ENCODE data around the gene EPB41L4A. TPM values are rescaled to one million over a fixed set of nuclear protein-coding genes. Genes with fewer than 3 reads are reported as not detected.

The EPB41L4A gene
- total and polyA plus RNA-seq, 2 donors (not counting 3 experiments of a cell fraction or from before 2014, with no cell fraction given), result 6.0 to 17.9 TPM

- POLR2A ChIA-PET, result no interaction called here
- peaks cover 29% of the 10 kb centered on the region for H3K4me1 ChIP-seq (ENCODE audit: control insufficient read depth, extremely low read depth, insufficient read depth, low read length)
- BruUV-seq (replicated peaks), result no TSS peak
- intact Hi-C loops (cut with micrococcal nuclease) (loop anchor here (2.0 to 10.0 kb wide), 2 partner anchors 73 to 857 kb away; no protein-coding TSS in a partner anchor), dilution Hi-C loops (cut with MboI; ENCODE audit: extremely low pct_ligation_motif_present, low sequenced_read_pairs) (no loop called here)
- TF ChIP-seq MYC (IDR thresholded peaks at IDR 0.05; ENCODE audit: low read depth, low read length) (no peak), POLR2A (IDR thresholded peaks at IDR 0.05; ENCODE audit: low read depth, low read length) (no peak), MAX (IDR thresholded peaks at IDR 0.05; ENCODE audit: insufficient read depth, insufficient read length) (no peak), POLR2AphosphoS5 (IDR thresholded peaks at IDR 0.05; ENCODE audit: insufficient read depth, low read depth, low read length) (no peak), CTCF (IDR thresholded peaks at IDR 0.05; ENCODE audit: extremely low read depth in 1 of 2, insufficient read depth in 1 of 2, low read depth in 1 of 2, low read length in 2 of 2) (no peak), FOS (IDR thresholded peaks at IDR 0.05; ENCODE audit: borderline replicate concordance, insufficient read depth, low read length) (no peak), EZH2 (IDR thresholded peaks at IDR 0.05; ENCODE audit: borderline replicate concordance, low read depth, low read length, severe bottlenecking) (no peak), JUN (IDR thresholded peaks at IDR 0.05; ENCODE audit: borderline replicate concordance, insufficient read depth, insufficient read length, low read depth) (no peak), GATA2 (IDR thresholded peaks at IDR 0.05; ENCODE audit: insufficient read depth, insufficient read length, low read depth, low read length) (no peak)
- no peaks in the 10 kb centered on the region for H4K20me1 ChIP-seq (replicated peaks; ENCODE audit: control insufficient read depth, extremely low read depth, insufficient read depth, low read length)
- H3K9ac ChIP-seq (replicated peaks; ENCODE audit: extremely low read depth, insufficient read depth, low read length), result peak overlapping the region; percentile 4
- FAIRE-seq (no peak), DNase-seq (ENCODE audit: low read depth, low spot score) (no peak)
- peak overlapping the region; percentile 62 for H2AFZ ChIP-seq (ENCODE audit: low read depth, low read length)
- H3K9me3 ChIP-seq (replicated peaks; ENCODE audit: control insufficient read depth, insufficient read depth, low read length), result no peaks in the 10 kb centered on the region
- H3K9me1 ChIP-seq (replicated peaks; ENCODE audit: control insufficient read depth, extremely low read depth, insufficient read depth, low read length), result no peaks in the 10 kb centered on the region
- no peaks in the 10 kb centered on the region for H3K36me3 ChIP-seq (ENCODE audit: control insufficient read depth in 2 of 2, extremely low read depth in 1 of 2, insufficient read depth in 2 of 2, low read length in 2 of 2)
- H3K79me2 ChIP-seq (ENCODE audit: control insufficient read depth, insufficient read depth, low read length), result peaks cover 2% of the 10 kb centered on the region
- H3K4me2 ChIP-seq (ENCODE audit: insufficient read depth, low read length), result peak overlapping the region; percentile 41
- no peaks in the 10 kb centered on the region for H3K27me3 ChIP-seq (ENCODE audit: control insufficient read depth in 2 of 2, insufficient read depth in 2 of 2, low read length in 2 of 2)
- H3K4me3 ChIP-seq (replicated peaks in 1 of 3; ENCODE audit: insufficient read depth in 1 of 3, low read depth in 1 of 3, low read length in 3 of 3), result peak overlapping the region in 1 of 3 experiments; percentile 6
- CTCF ChIA-PET, result interaction anchor here (1.2 to 2.3 kb wide), 3 partner anchors 8 to 201 kb away, joined by 3 to 11 read pairs (median 3); no protein-coding TSS in a partner anchor
- H3K27ac ChIP-seq (ENCODE audit: insufficient read depth, low read depth, low read length), result peak overlapping the region; percentile 64
Measured at GRCh38 chr5:112411903-112412302, 7.2 kb downstream of the EPB41L4A start.
